ENCODE measurements around the gene NTHL1. TPM values are rescaled to one million over a fixed set of nuclear protein-coding genes. Genes with fewer than 3 reads are reported as not detected.

Gene NTHL1
- total and polyA plus RNA-seq, 9 of the 15 experiments (the other 6 are each of a cell fraction or from before 2014, with no cell fraction given) = 1.1 to 58.8 (median 17.6) TPM

GRCh38 chr16:2003827-2004641 lies 43.6 kb downstream of the NTHL1 start (continued):
- no peak for TF ChIP-seq ZBTB34 (CRISPR knock-in tag; IDR thresholded peaks at IDR 0.05)
- 0 out of 2 replicates have a peak, but pooled peaks have one; percentile 8 for TF ChIP-seq NFIC (IDR thresholded peaks at IDR 0.05)
- TF ChIP-seq REST (IDR thresholded peaks at IDR 0.05; ENCODE audit: borderline replicate concordance) = peak; percentile 76
- TF ChIP-seq REST (CRISPR knock-in tag; IDR thresholded peaks at IDR 0.05; ENCODE audit: low read depth) = peak; percentile 45; the same call in 1 of the 2 replicates
- TF ChIP-seq PATZ1 (CRISPR knock-in tag; IDR thresholded peaks at IDR 0.05; ENCODE audit: borderline replicate concordance) = no peak
- TF ChIP-seq SPI1 (IDR thresholded peaks at IDR 0.05; ENCODE audit: borderline replicate concordance, low read depth, low read length) = no peak

Data from K562 (cell line).